OCI-LY1 (cell line): ENCODE results near the gene ZNF669.

Source experiments
- EZH2 ChIP-seq: fragments of 200-600 bp; sonication (generic), shearing (Covaris generic); IDR thresholded peaks from 2 replicates; pipeline ENCODE4 v1.8.0; 2017; ENCODE audit warnings: borderline replicate concordance, mixed run types, mild to moderate bottlenecking, antibody characterized with exemption, low read length, moderate library complexity, mixed read lengths
- TF ChIP-seq, protein P1 (sequence below): fragments of 200-600 bp; sonication (generic), shearing (Covaris generic); IDR thresholded peaks from 2 replicates; pipeline ENCODE4 v1.5.1; 2017; ENCODE audit warnings: mild to moderate bottlenecking, antibody characterized with exemption, low read length, moderate library complexity, mixed read lengths

GRCh38 chr1:247111259-247111699 is 7.1 kb upstream of the ZNF669 start:
- TF ChIP-seq, protein P1, sequence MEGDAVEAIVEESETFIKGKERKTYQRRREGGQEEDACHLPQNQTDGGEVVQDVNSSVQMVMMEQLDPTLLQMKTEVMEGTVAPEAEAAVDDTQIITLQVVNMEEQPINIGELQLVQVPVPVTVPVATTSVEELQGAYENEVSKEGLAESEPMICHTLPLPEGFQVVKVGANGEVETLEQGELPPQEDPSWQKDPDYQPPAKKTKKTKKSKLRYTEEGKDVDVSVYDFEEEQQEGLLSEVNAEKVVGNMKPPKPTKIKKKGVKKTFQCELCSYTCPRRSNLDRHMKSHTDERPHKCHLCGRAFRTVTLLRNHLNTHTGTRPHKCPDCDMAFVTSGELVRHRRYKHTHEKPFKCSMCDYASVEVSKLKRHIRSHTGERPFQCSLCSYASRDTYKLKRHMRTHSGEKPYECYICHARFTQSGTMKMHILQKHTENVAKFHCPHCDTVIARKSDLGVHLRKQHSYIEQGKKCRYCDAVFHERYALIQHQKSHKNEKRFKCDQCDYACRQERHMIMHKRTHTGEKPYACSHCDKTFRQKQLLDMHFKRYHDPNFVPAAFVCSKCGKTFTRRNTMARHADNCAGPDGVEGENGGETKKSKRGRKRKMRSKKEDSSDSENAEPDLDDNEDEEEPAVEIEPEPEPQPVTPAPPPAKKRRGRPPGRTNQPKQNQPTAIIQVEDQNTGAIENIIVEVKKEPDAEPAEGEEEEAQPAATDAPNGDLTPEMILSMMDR = no peak
- no peak for TF ChIP-seq EZH2
